Panc1 (cell line): ENCODE measurements around the gene ZKSCAN3. TPM values are rescaled to one million over a fixed set of nuclear protein-coding genes. Genes with fewer than 3 reads are reported as not detected.

ENCODE experiments used
- ATAC-seq: fragments of 200-7000 bp; cut with Tn5 transposase; 2 replicates; pipeline ENCODE4 v1.9.1; 2020; ENCODE audit warnings: mild to moderate bottlenecking, moderate library complexity
- BruUV-seq: library from RNA; stranded (reverse); fragments of 400-500 nt; replicated peaks from 2 replicates; lab custom pipeline; 2021; lab: Mats Ljungman, UMichigan
- CTCF ChIA-PET: fragments of 300-600 bp; sonication (Branson Sonifier 250); formaldehyde crosslinking; loops from one replicate; lab custom pipeline; 2022; ENCODE audit warnings: antibody characterized with exemption; lab: Charles Lee
- POLR2A ChIA-PET: fragments of 300-600 bp; sonication (Branson Sonifier 250); formaldehyde crosslinking; loops from one replicate; lab custom pipeline; 2022; ENCODE audit warnings: antibody characterized with exemption; lab: Charles Lee
- DNase-seq: peaks from one replicate; pipeline ENCODE4 v3.0.0-alpha.2; 2010; ENCODE audit warnings: low read depth, low spot score
- H3K27ac ChIP-seq: 2 replicates; pipeline ENCODE4 v1.5.1; 2011; ENCODE audit warnings: mild to moderate bottlenecking, low read length, inconsistent platforms
- H3K27me3 ChIP-seq: fragments of 200-500 bp; sonication (Bioruptor generic); 2 replicates; pipeline ENCODE4 v1.6.0; 2014; ENCODE audit warnings: low read length, inconsistent platforms; ENCODE audit not compliant: control insufficient read depth, insufficient read depth
- H3K36me3 ChIP-seq: fragments of 200-500 bp; sonication (Bioruptor generic); 2 replicates; pipeline ENCODE4 v1.5.1; 2014; ENCODE audit warnings: inconsistent platforms, mild to moderate bottlenecking, low read length, moderate library complexity; ENCODE audit not compliant: control insufficient read depth, insufficient read depth
- H3K4me1 ChIP-seq: 2 replicates; pipeline ENCODE4 v1.5.1; 2011; ENCODE audit warnings: inconsistent platforms, mild to moderate bottlenecking, low read length, moderate library complexity; ENCODE audit not compliant: control insufficient read depth, insufficient read depth
- H3K4me3 ChIP-seq, 2 experiments: 2 replicates each; pipeline ENCODE4 v1.5.1; 2011 to 2012; ENCODE audit warnings: low read depth in 2 of 2, low read length in 2 of 2, mild to moderate bottlenecking in 2 of 2, inconsistent platforms in 1 of 2, moderate library complexity in 1 of 2
- H3K9me3 ChIP-seq: fragments of 200-500 bp; sonication (Bioruptor generic); 2 replicates; pipeline ENCODE4 v1.5.1; 2014; ENCODE audit warnings: low read depth, mild to moderate bottlenecking, inconsistent platforms, low read length, moderate library complexity; ENCODE audit not compliant: control insufficient read depth, insufficient read depth
- CTCF ChIP-seq: fragments of 450-650 bp; IDR thresholded peaks from 2 replicates; pipeline ENCODE4 v1.5.1; 2017; ENCODE audit warnings: mild to moderate bottlenecking
- POLR2AphosphoS5 ChIP-seq: IDR thresholded peaks from 2 replicates; pipeline ENCODE4 v1.6.1; 2012; ENCODE audit warnings: mild to moderate bottlenecking, low read depth, low read length, moderate library complexity
- REST ChIP-seq, 2 experiments: IDR thresholded peaks; 2 replicates each; pipeline ENCODE4 v1.6.1; 2011 to 2012; ENCODE audit warnings: low read depth in 2 of 2, control low read depth in 1 of 2, low read length in 1 of 2, mild to moderate bottlenecking in 1 of 2, moderate library complexity in 1 of 2; ENCODE audit not compliant: insufficient read depth in 1 of 2
- SIN3A ChIP-seq: IDR thresholded peaks from 2 replicates; pipeline ENCODE4 v1.6.1; 2012; ENCODE audit warnings: low read depth, mild to moderate bottlenecking, low read length, moderate library complexity, borderline replicate concordance; ENCODE audit not compliant: insufficient read depth
- TCF7L2 ChIP-seq: IDR thresholded peaks from 2 replicates; pipeline ENCODE4 v1.6.1; 2011; ENCODE audit warnings: mild to moderate bottlenecking, low read depth, low read length, inconsistent platforms
- in situ Hi-C: cut with HindIII; loops from 2 replicates; pipeline ENCODE4 v1.10.0; 2016; ENCODE audit warnings: low sequenced_read_pairs, low pct_unique_long_range_greater_than_20kb
- intact Hi-C: fragments of 100-400 bp; cut with micrococcal nuclease; formaldehyde crosslinking; loops from one replicate; pipeline ENCODE4 v1.10.0; 2022; ENCODE audit not compliant: unreplicated experiment
- total RNA-seq: library from RNA; stranded (reverse); gene quantifications from one replicate; pipeline ENCODE4 v1.2.1, GENCODE V29; 2021; ENCODE audit not compliant: unreplicated experiment

Gene ZKSCAN3
- total RNA-seq, 1 experiment from 2014 or later: 7.0 TPM

GRCh38 chr6:28326371-28326948 is 23.3 kb upstream of the ZKSCAN3 start:
- no peak for DNase-seq
- POLR2A ChIA-PET: no interaction called here
- intact Hi-C loops: no loop called here
- Histone ChIP-seq H3K27me3 (no peaks in the 10 kb centered on the region), H3K4me3 (no peak overlapping the region), H3K4me1 (no peaks in the 10 kb centered on the region), H3K9me3 (peaks cover 37% of the 10 kb centered on the region), H3K27ac (no peak overlapping the region), H3K36me3 (no peaks in the 10 kb centered on the region; the same call in 1 of the 2 replicates)
- TF ChIP-seq TCF7L2: no peak
- TF ChIP-seq REST (IDR thresholded peaks at IDR 0.05; ENCODE audit: insufficient read depth in 1 of 2, low read depth in 2 of 2, low read length in 1 of 2): no peak
- TF ChIP-seq SIN3A: no peak
- in situ Hi-C loops: no loop called here
- CTCF ChIA-PET: no interaction called here
- no peak for ATAC-seq
- BruUV-seq: no TSS peak

GRCh38 chr6:28330041-28330440 is 19.7 kb upstream of the ZKSCAN3 start:
- in situ Hi-C loops (no loop called here), intact Hi-C loops (no loop called here)
- ATAC-seq (no peak), DNase-seq (no peak)
- H3K4me1 ChIP-seq: peaks cover 9% of the 10 kb centered on the region
- H3K27ac ChIP-seq: no peak overlapping the region
- BruUV-seq: no TSS peak
- ChIA-PET POLR2A (no interaction called here), CTCF (no interaction called here)
- H3K27me3 ChIP-seq: no peaks in the 10 kb centered on the region
- TF ChIP-seq TCF7L2 (no peak), CTCF (no peak), REST (IDR thresholded peaks at IDR 0.05; ENCODE audit: insufficient read depth in 1 of 2, low read depth in 2 of 2, low read length in 1 of 2) (no peak), SIN3A (no peak), POLR2AphosphoS5 (no peak)
- H3K36me3 ChIP-seq: no peaks in the 10 kb centered on the region; the same call in 1 of the 2 replicates
- H3K9me3 ChIP-seq: peaks cover 29% of the 10 kb centered on the region; the same call in 1 of the 2 replicates
- H3K4me3 ChIP-seq: no peak overlapping the region
